GM23338 (cell line): ENCODE results near the gene PEPD. TPM values are rescaled to one million over a fixed set of nuclear protein-coding genes. Genes with fewer than 3 reads are reported as not detected.

Experiments used
- ATAC-seq: fragments of 200-7000 bp; cut with Tn5 transposase; 3 replicates; pipeline ENCODE4 v1.9.1; 2020
- DNase-seq: peaks from one replicate; pipeline ENCODE4 v3.0.0-alpha.2; 2015; ENCODE audit warnings: low spot score
- H2AFZ ChIP-seq: fragments of 200-600 bp; sonication (generic); 2 replicates; pipeline ENCODE4 v1.8.0; 2016; ENCODE audit warnings: antibody characterized with exemption, mild to moderate bottlenecking, moderate library complexity
- H3F3A ChIP-seq: fragments of 200-600 bp; sonication (generic); replicated peaks from 2 replicates; pipeline ENCODE4 v1.8.0; 2017; ENCODE audit warnings: antibody characterized with exemption, mixed run types, low read depth
- H3K27ac ChIP-seq: fragments of 200-600 bp; sonication (generic); 2 replicates; pipeline ENCODE4 v1.6.1; 2016; ENCODE audit warnings: low read depth
- H3K27me3 ChIP-seq: fragments of 200-600 bp; sonication (generic); 2 replicates; pipeline ENCODE4 v1.8.0; 2016; ENCODE audit warnings: mild to moderate bottlenecking, mixed run types, moderate library complexity; ENCODE audit not compliant: insufficient read depth
- H3K36me3 ChIP-seq: fragments of 200-600 bp; sonication (generic); 2 replicates; pipeline ENCODE4 v1.8.0; 2016; ENCODE audit warnings: mild to moderate bottlenecking; ENCODE audit not compliant: insufficient read depth
- H3K4me1 ChIP-seq: fragments of 200-600 bp; sonication (generic); 2 replicates; pipeline ENCODE4 v1.8.0; 2016; ENCODE audit warnings: mild to moderate bottlenecking, moderate library complexity; ENCODE audit not compliant: insufficient read depth
- H3K4me2 ChIP-seq: fragments of 200-600 bp; sonication (generic); 2 replicates; pipeline ENCODE4 v1.7.1; 2017; ENCODE audit warnings: mixed run types
- H3K4me3 ChIP-seq: fragments of 200-600 bp; sonication (generic); 2 replicates; pipeline ENCODE4 v1.6.1; 2016; ENCODE audit warnings: mixed run types
- H3K79me2 ChIP-seq: fragments of 200-600 bp; sonication (generic); replicated peaks from 2 replicates; pipeline ENCODE4 v1.8.0; 2017; ENCODE audit warnings: mild to moderate bottlenecking; ENCODE audit not compliant: insufficient read depth
- H3K9me2 ChIP-seq: fragments of 200-600 bp; sonication (generic); 2 replicates; pipeline ENCODE4 v1.8.0; 2017; ENCODE audit not compliant: insufficient read depth
- H4K20me1 ChIP-seq: fragments of 200-600 bp; sonication (generic); replicated peaks from 2 replicates; pipeline ENCODE4 v1.8.0; 2017; ENCODE audit warnings: mild to moderate bottlenecking; ENCODE audit not compliant: insufficient read depth
- H3K27ac Mint-ChIP-seq: 2 replicates; pipeline ENCODE4 v1.8.0; 2020; ENCODE audit warnings: inconsistent platforms, mild to moderate bottlenecking, moderate library complexity, mixed read lengths
- H3K27me3 Mint-ChIP-seq: 3 replicates; pipeline ENCODE4 v1.8.0; 2022; ENCODE audit warnings: low read depth, mild to moderate bottlenecking, moderate library complexity, mixed read lengths, inconsistent platforms; ENCODE audit not compliant: insufficient read depth, poor library complexity
- H3K36me3 Mint-ChIP-seq: 3 replicates; pipeline ENCODE4 v1.8.0; 2021; ENCODE audit warnings: low read depth, mild to moderate bottlenecking, inconsistent platforms, moderate library complexity, mixed read lengths
- H3K4me1 Mint-ChIP-seq: 3 replicates; pipeline ENCODE4 v1.8.0; 2020; ENCODE audit warnings: mild to moderate bottlenecking, inconsistent platforms, mixed read lengths
- H3K4me3 Mint-ChIP-seq: 3 replicates; pipeline ENCODE4 v1.8.0; 2021; ENCODE audit warnings: moderate library complexity, mild to moderate bottlenecking, inconsistent platforms, mixed read lengths
- H3K9me3 Mint-ChIP-seq: 3 replicates; pipeline ENCODE4 v1.8.0; 2020; ENCODE audit warnings: moderate library complexity, mild to moderate bottlenecking, inconsistent platforms, mixed read lengths
- EZH2 ChIP-seq: fragments of 200-600 bp; sonication (generic); IDR thresholded peaks from one replicate; pipeline ENCODE4 v1.8.0; 2017; ENCODE audit warnings: antibody characterized with exemption, mild to moderate bottlenecking, low read depth; ENCODE audit not compliant: unreplicated experiment
- NANOG ChIP-seq: IDR thresholded peaks from 2 replicates; pipeline ENCODE4 v1.6.1; 2016; ENCODE audit warnings: antibody characterized with exemption, borderline replicate concordance
- POLR2AphosphoS5 ChIP-seq: IDR thresholded peaks from 2 replicates; pipeline ENCODE4 v1.6.1; 2016; ENCODE audit warnings: antibody characterized with exemption, low read depth
- STAT1 ChIP-seq: IDR thresholded peaks from one replicate; pipeline ENCODE4 v1.6.1; 2016; ENCODE audit warnings: antibody characterized with exemption; ENCODE audit not compliant: unreplicated experiment
- ZNF331 ChIP-seq: fragments of 250-450 bp; sonication (Bioruptor Pico); IDR thresholded peaks from 2 replicates; pipeline ENCODE4 v1.5.0; 2020; ENCODE audit warnings: low read depth, mild to moderate bottlenecking, moderate library complexity
- polyA plus RNA-seq: library from polyadenylated mRNA; unstranded; fragments of >200 nt; fragmentation: Nextera tagmentation; extraction: Ambion mirVana; gene quantifications from 2 replicates; pipeline ENCODE4 v1.2.1, GENCODE V29; 2016
- total RNA-seq: library from RNA; depleted of rRNA; stranded (reverse); fragments of >200 nt; shearing (Covaris generic); gene quantifications from 2 replicates; pipeline ENCODE4 v1.2.3, GENCODE V29; 2014
- TF ChIP-seq, protein P1 (sequence below), 2 experiments: fragments of 200-600 bp in 1 of 2; sonication (generic) in 1 of 2; conservative IDR thresholded peaks; 2 replicates each; pipeline versions ENCODE4 v1.5.1 to v1.6.1; 2016 to 2017; ENCODE audit warnings: antibody characterized with exemption in 2 of 2, low read depth in 2 of 2, mild to moderate bottlenecking in 2 of 2, moderate library complexity in 1 of 2
- TF ChIP-seq, protein P2 (sequence below): IDR thresholded peaks from 2 replicates; pipeline ENCODE4 v1.6.1; 2016; ENCODE audit warnings: antibody characterized with exemption
- TF ChIP-seq, protein P3 (sequence below): fragments of 250-450 bp; sonication (Bioruptor Pico); IDR thresholded peaks from 2 replicates; pipeline ENCODE4 v1.5.0; 2020; ENCODE audit warnings: mild to moderate bottlenecking, moderate library complexity

The PEPD gene
- total and polyA plus RNA-seq, 2 experiments from 2014 or later, result 81.7 to 89.2 TPM

DNA sequence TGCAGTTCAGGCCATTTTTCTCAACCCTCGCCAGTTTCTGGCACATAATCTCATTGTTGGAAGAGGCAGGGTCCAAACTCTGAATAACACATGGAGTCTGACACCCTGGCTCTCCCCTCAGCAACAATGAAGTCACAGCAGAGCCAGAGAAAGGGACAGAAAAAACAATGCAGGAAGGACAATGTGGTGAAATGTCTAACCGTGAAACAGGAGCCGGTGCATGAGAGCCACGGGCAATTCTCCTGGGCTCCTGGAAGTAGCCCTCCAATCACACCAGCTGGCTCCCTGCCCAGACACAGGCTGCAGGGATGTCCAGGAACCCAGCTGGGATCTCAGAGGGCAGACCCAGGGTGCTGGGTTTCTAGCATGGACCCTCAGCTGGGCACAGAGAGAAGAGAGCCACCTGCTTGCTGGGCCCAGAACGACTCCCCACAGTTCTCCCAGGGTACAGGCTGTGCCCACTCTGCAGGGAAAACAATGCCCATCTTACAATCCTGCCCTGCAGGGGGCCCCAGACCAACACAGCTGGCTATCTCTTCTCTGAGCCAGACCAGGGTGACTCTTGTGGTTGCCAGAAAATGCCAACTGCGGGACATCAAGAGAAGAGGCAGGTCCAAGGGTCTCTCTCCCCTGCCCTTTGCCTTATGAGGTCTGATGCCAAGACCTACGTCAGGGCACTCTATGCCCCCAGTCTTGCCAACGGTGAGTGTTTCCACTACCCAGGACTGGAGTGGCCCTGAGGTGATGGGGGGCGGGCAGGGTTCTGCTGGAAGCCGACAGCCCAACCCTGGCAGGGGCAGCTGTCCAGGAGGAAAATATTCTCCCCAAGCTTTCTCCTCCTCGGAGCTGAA lies 83.5 kb downstream of the PEPD start:
- Histone ChIP-seq H3K27ac (no peak overlapping the region), H4K20me1 (no peaks in the 10 kb centered on the region; the same call in 1 of the 2 replicates), H3K36me3 (no peaks in the 10 kb centered on the region), H3K9me2 (no peaks in the 10 kb centered on the region), H2AFZ (no peak overlapping the region), H3K4me1 (no peaks in the 10 kb centered on the region), H3K79me2 (no peaks in the 10 kb centered on the region), H3K4me3 (no peak overlapping the region), H3F3A (no peaks in the 10 kb centered on the region), H3K27me3 (no peaks in the 10 kb centered on the region), H3K4me2 (no peak overlapping the region)
- DNase-seq (no peak), ATAC-seq (no peak)
- peaks cover 8% of the 10 kb centered on the region for H3K27me3 Mint-ChIP-seq
- no peak overlapping the region for H3K4me3 Mint-ChIP-seq
- no peaks in the 10 kb centered on the region for H3K4me1 Mint-ChIP-seq
- no peak overlapping the region for H3K27ac Mint-ChIP-seq
- TF ChIP-seq, protein P1, sequence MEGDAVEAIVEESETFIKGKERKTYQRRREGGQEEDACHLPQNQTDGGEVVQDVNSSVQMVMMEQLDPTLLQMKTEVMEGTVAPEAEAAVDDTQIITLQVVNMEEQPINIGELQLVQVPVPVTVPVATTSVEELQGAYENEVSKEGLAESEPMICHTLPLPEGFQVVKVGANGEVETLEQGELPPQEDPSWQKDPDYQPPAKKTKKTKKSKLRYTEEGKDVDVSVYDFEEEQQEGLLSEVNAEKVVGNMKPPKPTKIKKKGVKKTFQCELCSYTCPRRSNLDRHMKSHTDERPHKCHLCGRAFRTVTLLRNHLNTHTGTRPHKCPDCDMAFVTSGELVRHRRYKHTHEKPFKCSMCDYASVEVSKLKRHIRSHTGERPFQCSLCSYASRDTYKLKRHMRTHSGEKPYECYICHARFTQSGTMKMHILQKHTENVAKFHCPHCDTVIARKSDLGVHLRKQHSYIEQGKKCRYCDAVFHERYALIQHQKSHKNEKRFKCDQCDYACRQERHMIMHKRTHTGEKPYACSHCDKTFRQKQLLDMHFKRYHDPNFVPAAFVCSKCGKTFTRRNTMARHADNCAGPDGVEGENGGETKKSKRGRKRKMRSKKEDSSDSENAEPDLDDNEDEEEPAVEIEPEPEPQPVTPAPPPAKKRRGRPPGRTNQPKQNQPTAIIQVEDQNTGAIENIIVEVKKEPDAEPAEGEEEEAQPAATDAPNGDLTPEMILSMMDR (conservative IDR thresholded peaks at IDR 0.05; ENCODE audit: low read depth in 2 of 2), result peak in 1 of 2 experiments; percentile 14; a peak in 2 of 4 replicates
- TF ChIP-seq, protein P2, sequence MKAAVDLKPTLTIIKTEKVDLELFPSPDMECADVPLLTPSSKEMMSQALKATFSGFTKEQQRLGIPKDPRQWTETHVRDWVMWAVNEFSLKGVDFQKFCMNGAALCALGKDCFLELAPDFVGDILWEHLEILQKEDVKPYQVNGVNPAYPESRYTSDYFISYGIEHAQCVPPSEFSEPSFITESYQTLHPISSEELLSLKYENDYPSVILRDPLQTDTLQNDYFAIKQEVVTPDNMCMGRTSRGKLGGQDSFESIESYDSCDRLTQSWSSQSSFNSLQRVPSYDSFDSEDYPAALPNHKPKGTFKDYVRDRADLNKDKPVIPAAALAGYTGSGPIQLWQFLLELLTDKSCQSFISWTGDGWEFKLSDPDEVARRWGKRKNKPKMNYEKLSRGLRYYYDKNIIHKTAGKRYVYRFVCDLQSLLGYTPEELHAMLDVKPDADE, result no peak
- H3K9me3 Mint-ChIP-seq, result no peaks in the 10 kb centered on the region
- H3K36me3 Mint-ChIP-seq, result no peaks in the 10 kb centered on the region; the same call in 2 of the 3 replicates

DNA sequence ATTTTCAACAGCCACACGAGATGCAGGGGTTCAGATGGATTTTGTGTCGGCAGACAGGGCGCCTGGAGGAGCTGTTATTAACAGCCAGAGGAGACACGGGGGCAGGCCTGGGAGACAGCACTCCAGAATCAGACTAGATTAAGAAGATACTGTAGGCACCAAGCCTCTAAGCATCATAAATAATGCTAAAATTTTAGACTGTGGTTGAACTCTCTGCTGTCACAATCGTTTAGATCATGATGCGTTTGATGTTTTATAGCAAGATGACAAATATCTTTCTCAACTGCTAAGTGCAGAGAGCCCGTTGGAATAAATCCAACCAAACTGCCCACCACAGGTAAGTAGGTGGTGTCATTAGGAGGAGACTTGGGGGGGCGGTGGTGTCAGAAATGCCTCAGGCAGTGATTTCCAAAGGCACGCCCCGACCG lies 84.2 kb downstream of the PEPD start:
- no peaks in the 10 kb centered on the region for H3K9me2 ChIP-seq
- no peaks in the 10 kb centered on the region for H3K4me1 ChIP-seq
- Mint-ChIP-seq H3K36me3 (no peaks in the 10 kb centered on the region; the same call in 2 of the 3 replicates), H3K27ac (no peak overlapping the region), H3K27me3 (peaks cover 8% of the 10 kb centered on the region), H3K4me3 (no peak overlapping the region), H3K4me1 (no peaks in the 10 kb centered on the region; the same call in 2 of the 3 replicates), H3K9me3 (no peaks in the 10 kb centered on the region)
- H3F3A ChIP-seq, result no peaks in the 10 kb centered on the region
- H3K36me3 ChIP-seq, result no peaks in the 10 kb centered on the region
- no peak for DNase-seq
- H3K27ac ChIP-seq, result no peak overlapping the region
- H2AFZ ChIP-seq, result no peak overlapping the region
- H3K4me2 ChIP-seq, result no peak overlapping the region
- H3K79me2 ChIP-seq, result no peaks in the 10 kb centered on the region
- H4K20me1 ChIP-seq, result no peaks in the 10 kb centered on the region
- ATAC-seq, result no peak
- no peaks in the 10 kb centered on the region for H3K27me3 ChIP-seq
- H3K4me3 ChIP-seq, result no peak overlapping the region
- TF ChIP-seq, protein P3, sequence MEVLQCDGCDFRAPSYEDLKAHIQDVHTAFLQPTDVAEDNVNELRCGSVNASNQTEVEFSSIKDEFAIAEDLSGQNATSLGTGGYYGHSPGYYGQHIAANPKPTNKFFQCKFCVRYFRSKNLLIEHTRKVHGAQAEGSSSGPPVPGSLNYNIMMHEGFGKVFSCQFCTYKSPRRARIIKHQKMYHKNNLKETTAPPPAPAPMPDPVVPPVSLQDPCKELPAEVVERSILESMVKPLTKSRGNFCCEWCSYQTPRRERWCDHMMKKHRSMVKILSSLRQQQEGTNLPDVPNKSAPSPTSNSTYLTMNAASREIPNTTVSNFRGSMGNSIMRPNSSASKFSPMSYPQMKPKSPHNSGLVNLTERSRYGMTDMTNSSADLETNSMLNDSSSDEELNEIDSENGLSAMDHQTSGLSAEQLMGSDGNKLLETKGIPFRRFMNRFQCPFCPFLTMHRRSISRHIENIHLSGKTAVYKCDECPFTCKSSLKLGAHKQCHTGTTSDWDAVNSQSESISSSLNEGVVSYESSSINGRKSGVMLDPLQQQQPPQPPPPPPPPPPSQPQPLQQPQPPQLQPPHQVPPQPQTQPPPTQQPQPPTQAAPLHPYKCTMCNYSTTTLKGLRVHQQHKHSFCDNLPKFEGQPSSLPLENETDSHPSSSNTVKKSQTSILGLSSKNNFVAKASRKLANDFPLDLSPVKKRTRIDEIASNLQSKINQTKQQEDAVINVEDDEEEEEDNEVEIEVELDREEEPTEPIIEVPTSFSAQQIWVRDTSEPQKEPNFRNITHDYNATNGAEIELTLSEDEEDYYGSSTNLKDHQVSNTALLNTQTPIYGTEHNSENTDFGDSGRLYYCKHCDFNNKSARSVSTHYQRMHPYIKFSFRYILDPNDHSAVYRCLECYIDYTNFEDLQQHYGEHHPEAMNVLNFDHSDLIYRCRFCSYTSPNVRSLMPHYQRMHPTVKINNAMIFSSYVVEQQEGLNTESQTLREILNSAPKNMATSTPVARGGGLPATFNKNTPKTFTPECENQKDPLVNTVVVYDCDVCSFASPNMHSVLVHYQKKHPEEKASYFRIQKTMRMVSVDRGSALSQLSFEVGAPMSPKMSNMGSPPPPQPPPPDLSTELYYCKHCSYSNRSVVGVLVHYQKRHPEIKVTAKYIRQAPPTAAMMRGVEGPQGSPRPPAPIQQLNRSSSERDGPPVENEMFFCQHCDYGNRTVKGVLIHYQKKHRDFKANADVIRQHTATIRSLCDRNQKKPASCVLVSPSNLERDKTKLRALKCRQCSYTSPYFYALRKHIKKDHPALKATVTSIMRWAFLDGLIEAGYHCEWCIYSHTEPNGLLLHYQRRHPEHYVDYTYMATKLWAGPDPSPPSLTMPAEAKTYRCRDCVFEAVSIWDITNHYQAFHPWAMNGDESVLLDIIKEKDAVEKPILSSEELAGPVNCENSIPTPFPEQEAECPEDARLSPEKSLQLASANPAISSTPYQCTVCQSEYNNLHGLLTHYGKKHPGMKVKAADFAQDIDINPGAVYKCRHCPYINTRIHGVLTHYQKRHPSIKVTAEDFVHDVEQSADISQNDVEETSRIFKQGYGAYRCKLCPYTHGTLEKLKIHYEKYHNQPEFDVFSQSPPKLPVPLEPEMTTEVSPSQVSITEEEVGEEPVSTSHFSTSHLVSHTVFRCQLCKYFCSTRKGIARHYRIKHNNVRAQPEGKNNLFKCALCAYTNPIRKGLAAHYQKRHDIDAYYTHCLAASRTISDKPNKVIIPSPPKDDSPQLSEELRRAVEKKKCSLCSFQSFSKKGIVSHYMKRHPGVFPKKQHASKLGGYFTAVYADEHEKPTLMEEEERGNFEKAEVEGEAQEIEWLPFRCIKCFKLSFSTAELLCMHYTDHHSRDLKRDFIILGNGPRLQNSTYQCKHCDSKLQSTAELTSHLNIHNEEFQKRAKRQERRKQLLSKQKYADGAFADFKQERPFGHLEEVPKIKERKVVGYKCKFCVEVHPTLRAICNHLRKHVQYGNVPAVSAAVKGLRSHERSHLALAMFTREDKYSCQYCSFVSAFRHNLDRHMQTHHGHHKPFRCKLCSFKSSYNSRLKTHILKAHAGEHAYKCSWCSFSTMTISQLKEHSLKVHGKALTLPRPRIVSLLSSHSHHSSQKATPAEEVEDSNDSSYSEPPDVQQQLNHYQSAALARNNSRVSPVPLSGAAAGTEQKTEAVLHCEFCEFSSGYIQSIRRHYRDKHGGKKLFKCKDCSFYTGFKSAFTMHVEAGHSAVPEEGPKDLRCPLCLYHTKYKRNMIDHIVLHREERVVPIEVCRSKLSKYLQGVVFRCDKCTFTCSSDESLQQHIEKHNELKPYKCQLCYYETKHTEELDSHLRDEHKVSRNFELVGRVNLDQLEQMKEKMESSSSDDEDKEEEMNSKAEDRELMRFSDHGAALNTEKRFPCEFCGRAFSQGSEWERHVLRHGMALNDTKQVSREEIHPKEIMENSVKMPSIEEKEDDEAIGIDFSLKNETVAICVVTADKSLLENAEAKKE, result no peak
- TF ChIP-seq STAT1 (no peak), POLR2AphosphoS5 (no peak), EZH2 (no peak), ZNF331 (CRISPR knock-in tag) (no peak), NANOG (no peak)
